ENCODE data around the gene KBTBD3. TPM values are rescaled to one million over a fixed set of nuclear protein-coding genes. Genes with fewer than 3 reads are reported as not detected.
A peak's percentile ranks its signal among the peaks of the same experiment; 100 is the strongest.

The KBTBD3 gene
- polyA plus RNA-seq, 2 of the 4 experiments (the other 2 are of a cell fraction), result 3.7 to 6.9 TPM

DNA sequence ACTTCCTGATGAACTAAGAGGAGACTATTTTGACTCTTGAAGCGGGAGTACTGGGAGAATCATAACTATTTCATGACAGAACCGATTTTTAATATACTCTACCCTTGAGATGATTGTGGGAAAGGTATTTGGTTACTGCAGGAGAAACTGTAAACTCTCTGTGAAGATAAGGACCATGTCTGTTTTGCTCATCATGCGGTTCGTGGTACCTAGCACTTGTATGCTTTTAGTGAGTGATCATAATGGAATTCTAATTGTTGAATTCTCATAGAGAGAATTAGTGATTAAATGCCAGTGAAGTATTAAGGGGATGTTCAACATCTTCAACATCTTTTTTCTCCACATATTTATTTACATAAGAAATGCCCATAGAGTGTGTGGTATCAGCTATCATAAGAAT is 11.7 kb upstream of the KBTBD3 start:
- no peak for TF ChIP-seq HOXB13 (CRISPR knock-in tag; IDR thresholded peaks at IDR 0.05; ENCODE audit: low read depth)
- TF ChIP-seq JUNB (IDR thresholded peaks at IDR 0.05), result no peak
- TF ChIP-seq BHLHE40 (IDR thresholded peaks at IDR 0.05; ENCODE audit: low read depth, low read length), result no peak
- TF ChIP-seq RCOR1 (IDR thresholded peaks at IDR 0.05; ENCODE audit: low read depth, low read length), result no peak
- TF ChIP-seq ELK1 (IDR thresholded peaks at IDR 0.05; ENCODE audit: low read depth, low read length), result no peak
- no peak for TF ChIP-seq MAX (IDR thresholded peaks at IDR 0.05)
- TF ChIP-seq NR3C1 (IDR thresholded peaks at IDR 0.05), result no peak
- no peak for TF ChIP-seq EP300 (IDR thresholded peaks at IDR 0.05)
- no peak for TF ChIP-seq PBX3 (IDR thresholded peaks at IDR 0.05)
- TF ChIP-seq TP53 (CRISPR knock-in tag; IDR thresholded peaks at IDR 0.05), result no peak
- no peak for TF ChIP-seq GATA3 (IDR thresholded peaks at IDR 0.05; ENCODE audit: borderline replicate concordance)
- Histone ChIP-seq H3K4me1 (peaks cover 40% of the 10 kb centered on the region), H3K9me3 (no peaks in the 10 kb centered on the region), H3K4me2 (peak overlapping the region; percentile 40), H3K27ac (no peak overlapping the region), H3K4me3 (no peak overlapping the region)
- POLR2A ChIA-PET, result no interaction called here
- 67% methylated on average over 4 of the region's 4 CpGs for WGBS (ENCODE audit: missing lambda C conversion rate)
- FAIRE-seq (no peak), ATAC-seq (no peak), DNase-seq (ENCODE audit: low read depth in 1 of 2, low spot score in 1 of 2) (no peak)
- CTCF ChIA-PET, result no interaction called here

DNA sequence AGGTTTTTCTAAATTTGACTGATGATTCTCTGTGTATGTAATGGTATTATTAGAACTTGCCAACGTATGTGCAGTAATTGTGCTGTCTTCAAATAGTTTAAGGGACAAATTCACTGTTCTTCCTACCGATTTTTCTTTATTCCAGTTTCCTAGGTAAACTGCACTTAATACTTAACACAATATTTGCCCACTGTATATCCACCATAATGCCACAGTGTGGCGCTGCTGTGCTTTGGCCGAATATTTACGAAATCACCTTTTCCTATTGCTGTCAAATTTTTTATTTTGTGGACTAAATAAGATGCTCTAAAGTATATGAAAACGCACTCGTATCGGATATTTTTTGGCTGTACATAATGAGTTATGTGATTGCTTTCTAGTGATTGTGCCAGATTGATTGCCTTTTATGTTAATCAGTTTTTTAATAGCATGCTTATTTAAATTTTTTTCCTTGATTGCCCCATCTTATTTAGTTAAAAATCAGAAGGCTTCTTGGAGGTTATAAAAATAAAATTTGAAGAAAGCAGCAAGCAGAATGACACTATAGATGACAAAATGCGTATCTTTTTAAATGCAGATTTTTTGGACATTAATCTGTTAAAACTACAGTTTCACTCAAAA is 10.8 kb upstream of the KBTBD3 start:
- WGBS (ENCODE audit: missing lambda C conversion rate), result 11% methylated on average over 9 of the region's 9 CpGs
- peaks cover 40% of the 10 kb centered on the region for H3K4me1 ChIP-seq
- H3K27ac ChIP-seq, result no peak overlapping the region
- peak overlapping the region; percentile 32; the same call in 2 of the 3 replicates for H3K4me2 ChIP-seq
- ChIA-PET POLR2A (interaction anchor here (2.7 kb wide), 1 partner anchor 11 kb away, joined by 7 read pairs; the partner anchor contains the start of genes AASDHPPT and KBTBD3), CTCF (interaction anchor here (1.0 kb wide), 1 partner anchor 1454 kb away, joined by 3 read pairs; no protein-coding TSS in a partner anchor)
- ATAC-seq (peak in 1 of 2 experiments; percentile 69; a peak in 2 of 6 replicates), FAIRE-seq (no peak), DNase-seq (ENCODE audit: low read depth in 1 of 2, low spot score in 1 of 2) (peak in 1 of 2 experiments; percentile 51)
- no peak overlapping the region for H3K4me3 ChIP-seq
- no peak for TF ChIP-seq HEYL (CRISPR knock-in tag; IDR thresholded peaks at IDR 0.05)
- TF ChIP-seq BHLHE40 (IDR thresholded peaks at IDR 0.05; ENCODE audit: low read depth, low read length), result no peak
- no peak for TF ChIP-seq PHF8 (IDR thresholded peaks at IDR 0.05; ENCODE audit: borderline replicate concordance, low read depth)
- no peak for TF ChIP-seq MAX (IDR thresholded peaks at IDR 0.05)
- no peak for TF ChIP-seq NFE2L2 (conservative IDR thresholded peaks at IDR 0.05; ENCODE audit: low read length)
- TF ChIP-seq, protein P1, sequence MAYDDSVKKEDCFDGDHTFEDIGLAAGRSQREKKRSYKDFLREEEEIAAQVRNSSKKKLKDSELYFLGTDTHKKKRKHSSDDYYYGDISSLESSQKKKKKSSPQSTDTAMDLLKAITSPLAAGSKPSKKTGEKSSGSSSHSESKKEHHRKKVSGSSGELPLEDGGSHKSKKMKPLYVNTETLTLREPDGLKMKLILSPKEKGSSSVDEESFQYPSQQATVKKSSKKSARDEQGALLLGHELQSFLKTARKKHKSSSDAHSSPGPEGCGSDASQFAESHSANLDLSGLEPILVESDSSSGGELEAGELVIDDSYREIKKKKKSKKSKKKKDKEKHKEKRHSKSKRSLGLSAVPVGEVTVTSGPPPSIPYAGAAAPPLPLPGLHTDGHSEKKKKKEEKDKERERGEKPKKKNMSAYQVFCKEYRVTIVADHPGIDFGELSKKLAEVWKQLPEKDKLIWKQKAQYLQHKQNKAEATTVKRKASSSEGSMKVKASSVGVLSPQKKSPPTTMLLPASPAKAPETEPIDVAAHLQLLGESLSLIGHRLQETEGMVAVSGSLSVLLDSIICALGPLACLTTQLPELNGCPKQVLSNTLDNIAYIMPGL (CRISPR knock-in tag; IDR thresholded peaks at IDR 0.05; ENCODE audit: borderline replicate concordance), result no peak
- TF ChIP-seq POLR2AphosphoS2 (conservative IDR thresholded peaks at IDR 0.05; ENCODE audit: low read length), result no peak
- TF ChIP-seq SMC3 (IDR thresholded peaks at IDR 0.05), result peak; percentile 66
- TF ChIP-seq RNF2 (IDR thresholded peaks at IDR 0.05; ENCODE audit: borderline replicate concordance, low read depth), result no peak
- no peak for TF ChIP-seq SREBF2 (IDR thresholded peaks at IDR 0.05)
- no peak for TF ChIP-seq HOXA7 (CRISPR knock-in tag; IDR thresholded peaks at IDR 0.05)
- TF ChIP-seq NR3C1 (IDR thresholded peaks at IDR 0.05), result no peak
- no peak for TF ChIP-seq PBX3 (IDR thresholded peaks at IDR 0.05)
- TF ChIP-seq, protein P2, sequence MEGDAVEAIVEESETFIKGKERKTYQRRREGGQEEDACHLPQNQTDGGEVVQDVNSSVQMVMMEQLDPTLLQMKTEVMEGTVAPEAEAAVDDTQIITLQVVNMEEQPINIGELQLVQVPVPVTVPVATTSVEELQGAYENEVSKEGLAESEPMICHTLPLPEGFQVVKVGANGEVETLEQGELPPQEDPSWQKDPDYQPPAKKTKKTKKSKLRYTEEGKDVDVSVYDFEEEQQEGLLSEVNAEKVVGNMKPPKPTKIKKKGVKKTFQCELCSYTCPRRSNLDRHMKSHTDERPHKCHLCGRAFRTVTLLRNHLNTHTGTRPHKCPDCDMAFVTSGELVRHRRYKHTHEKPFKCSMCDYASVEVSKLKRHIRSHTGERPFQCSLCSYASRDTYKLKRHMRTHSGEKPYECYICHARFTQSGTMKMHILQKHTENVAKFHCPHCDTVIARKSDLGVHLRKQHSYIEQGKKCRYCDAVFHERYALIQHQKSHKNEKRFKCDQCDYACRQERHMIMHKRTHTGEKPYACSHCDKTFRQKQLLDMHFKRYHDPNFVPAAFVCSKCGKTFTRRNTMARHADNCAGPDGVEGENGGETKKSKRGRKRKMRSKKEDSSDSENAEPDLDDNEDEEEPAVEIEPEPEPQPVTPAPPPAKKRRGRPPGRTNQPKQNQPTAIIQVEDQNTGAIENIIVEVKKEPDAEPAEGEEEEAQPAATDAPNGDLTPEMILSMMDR (IDR thresholded peaks at IDR 0.05), result peak; percentile 79
- TF ChIP-seq CHD2 (IDR thresholded peaks at IDR 0.05; ENCODE audit: low read length, partially characterized antibody), result no peak
- TF ChIP-seq ZSCAN20 (CRISPR knock-in tag; IDR thresholded peaks at IDR 0.05), result no peak
- TF ChIP-seq JUNB (IDR thresholded peaks at IDR 0.05), result no peak
- TF ChIP-seq RARB (CRISPR knock-in tag; IDR thresholded peaks at IDR 0.05), result no peak
- TF ChIP-seq RAD21 (conservative IDR thresholded peaks at IDR 0.05 in 1 of 2, IDR thresholded peaks at IDR 0.05 in 1 of 2), result peak; percentile 69 to 73
- TF ChIP-seq ZNF302 (CRISPR knock-in tag; IDR thresholded peaks at IDR 0.05), result no peak
- no peak for TF ChIP-seq TFCP2L1 (CRISPR knock-in tag; IDR thresholded peaks at IDR 0.05)
- H3K9me3 ChIP-seq, result no peaks in the 10 kb centered on the region

Measured in A549 (cell line).